Measurements from ENCODE around the gene TUBA4B. TPM values are rescaled to one million over a fixed set of nuclear protein-coding genes. Genes with fewer than 3 reads are reported as not detected.

TUBA4B gene
- total RNA-seq, result not detected

DNA sequence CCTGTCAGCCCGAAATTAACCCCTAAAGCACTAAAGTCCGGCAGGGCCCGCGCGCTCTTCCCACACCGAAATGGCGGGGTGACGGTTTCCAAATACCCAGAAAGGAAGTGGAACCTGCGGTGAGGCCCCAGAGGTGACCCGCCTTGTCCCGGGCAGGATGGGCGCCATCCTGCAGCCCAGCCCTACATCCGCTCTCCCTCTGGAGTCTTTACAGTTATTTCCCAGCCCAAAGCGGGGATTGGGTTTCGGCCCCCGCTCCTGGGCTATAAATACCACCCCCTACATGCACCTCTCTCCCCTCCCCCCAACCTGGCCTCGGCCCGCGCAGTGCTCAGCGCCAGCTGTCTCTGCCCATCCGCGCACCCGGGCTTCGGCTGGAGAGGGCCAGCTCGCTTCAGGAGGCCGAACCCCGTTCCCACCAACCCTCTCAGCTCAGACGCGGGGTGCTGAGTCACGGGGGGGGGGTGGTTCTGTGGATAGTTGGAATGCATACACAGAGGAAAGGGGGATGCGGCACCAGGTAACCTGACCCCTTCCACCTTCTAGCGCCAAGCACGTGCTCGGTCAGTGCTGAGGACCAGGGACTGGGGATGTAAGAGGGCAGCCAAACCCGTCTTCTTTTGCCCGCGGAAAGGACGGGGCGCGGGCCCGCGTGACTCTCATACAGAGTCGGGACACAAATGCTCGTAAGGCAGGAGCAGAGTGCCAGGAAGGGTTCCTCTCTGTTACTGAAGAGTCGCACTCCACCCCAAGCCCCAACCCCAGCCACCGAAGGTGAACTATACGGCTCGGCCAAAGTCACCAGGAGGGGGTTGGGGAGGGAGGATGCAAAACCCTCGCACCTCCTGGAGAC is at the start of gene TUBA4B:
Gene TUBA4B, plus strand, starts transcription at position 344 of the 853 bp plus-strand sequence. Its CDS starts 165 bp downstream, at position 509.
- Histone ChIP-seq H3K36me3 (peaks cover 0 to 32% of the 10 kb centered on the region in 2 donors), H3K4me3 (peak within 1 kb of the TSS; percentile 53 to 66), H3K9me3 (no peaks in the 10 kb centered on the region), H3K27me3 (peaks cover 6% of the 10 kb centered on the region), H3K4me1 (peaks cover 0 to 69% (median 26%) of the 10 kb centered on the region in 3 donors), H3K27ac (peak within 1 kb of the TSS; percentile 47 to 90 (median 88))
- TF ChIP-seq, protein P1, sequence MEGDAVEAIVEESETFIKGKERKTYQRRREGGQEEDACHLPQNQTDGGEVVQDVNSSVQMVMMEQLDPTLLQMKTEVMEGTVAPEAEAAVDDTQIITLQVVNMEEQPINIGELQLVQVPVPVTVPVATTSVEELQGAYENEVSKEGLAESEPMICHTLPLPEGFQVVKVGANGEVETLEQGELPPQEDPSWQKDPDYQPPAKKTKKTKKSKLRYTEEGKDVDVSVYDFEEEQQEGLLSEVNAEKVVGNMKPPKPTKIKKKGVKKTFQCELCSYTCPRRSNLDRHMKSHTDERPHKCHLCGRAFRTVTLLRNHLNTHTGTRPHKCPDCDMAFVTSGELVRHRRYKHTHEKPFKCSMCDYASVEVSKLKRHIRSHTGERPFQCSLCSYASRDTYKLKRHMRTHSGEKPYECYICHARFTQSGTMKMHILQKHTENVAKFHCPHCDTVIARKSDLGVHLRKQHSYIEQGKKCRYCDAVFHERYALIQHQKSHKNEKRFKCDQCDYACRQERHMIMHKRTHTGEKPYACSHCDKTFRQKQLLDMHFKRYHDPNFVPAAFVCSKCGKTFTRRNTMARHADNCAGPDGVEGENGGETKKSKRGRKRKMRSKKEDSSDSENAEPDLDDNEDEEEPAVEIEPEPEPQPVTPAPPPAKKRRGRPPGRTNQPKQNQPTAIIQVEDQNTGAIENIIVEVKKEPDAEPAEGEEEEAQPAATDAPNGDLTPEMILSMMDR (IDR thresholded peaks at IDR 0.05), result no peak
- TF ChIP-seq POLR2AphosphoS5 (IDR thresholded peaks at IDR 0.05), result no peak
- TF ChIP-seq EP300 (IDR thresholded peaks at IDR 0.05), result no peak
- no peak for TF ChIP-seq POLR2A (IDR thresholded peaks at IDR 0.05)
- WGBS, 2 donors (ENCODE audit: low coverage in 1 of 2), result 3 to 11% methylated on average over 7 to 17 of the region's 49 CpGs
- peak; percentile 20 for ATAC-seq

DNA sequence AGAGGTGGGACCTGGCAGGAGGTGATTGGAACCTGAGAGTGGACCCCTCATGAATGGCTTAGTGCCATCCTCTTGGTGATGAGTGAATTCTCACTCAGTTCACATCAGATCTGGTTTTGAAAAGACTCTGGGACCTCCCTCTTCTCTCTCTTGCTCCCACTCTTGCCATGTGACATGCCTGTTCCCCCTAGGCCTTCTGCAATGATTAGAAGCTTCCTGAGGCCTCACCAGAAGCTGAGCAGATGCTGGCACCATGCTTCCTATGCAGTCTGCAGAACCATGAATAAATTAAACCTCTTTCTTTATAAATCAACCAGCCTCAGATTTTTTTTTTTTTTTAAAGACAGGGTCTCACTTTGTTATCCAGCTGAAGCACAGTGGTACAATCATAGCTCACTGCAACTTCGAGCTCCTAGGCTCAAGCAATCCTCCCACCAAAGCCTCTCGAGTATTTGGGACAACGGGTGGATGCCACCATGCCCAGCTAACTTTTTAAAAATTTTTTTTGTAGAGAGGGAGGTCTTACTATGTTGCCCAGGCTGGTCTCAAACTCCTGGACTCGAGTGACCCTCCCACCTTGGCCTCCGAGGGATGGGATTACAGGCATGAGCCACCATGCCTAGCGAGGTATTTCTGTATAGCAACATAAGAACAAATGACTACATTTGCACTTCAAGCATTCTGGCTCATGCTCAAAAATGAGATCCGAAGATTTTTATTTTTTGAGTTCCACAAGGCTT is 48.4 kb upstream of the TUBA4B start:
- H3K9me3 ChIP-seq, result no peaks in the 10 kb centered on the region
- H3K27me3 ChIP-seq, result peaks cover 7% of the 10 kb centered on the region
- 81 to 88% methylated on average over 6 of the region's 7 CpGs for WGBS, 2 donors (ENCODE audit: low coverage in 1 of 2)
- no peak for ATAC-seq
- TF ChIP-seq EP300 (IDR thresholded peaks at IDR 0.05) (no peak), POLR2AphosphoS5 (IDR thresholded peaks at IDR 0.05) (no peak), POLR2A (IDR thresholded peaks at IDR 0.05) (no peak)
- TF ChIP-seq, protein P1 (IDR thresholded peaks at IDR 0.05), result no peak
- H3K36me3 ChIP-seq, result peaks cover 0 to 14% of the 10 kb centered on the region in 2 donors
- H3K4me1 ChIP-seq, result peaks cover 0 to 29% (median 9%) of the 10 kb centered on the region in 3 donors
- H3K27ac ChIP-seq, result no peak overlapping the region
- H3K4me3 ChIP-seq, result no peak overlapping the region

DNA sequence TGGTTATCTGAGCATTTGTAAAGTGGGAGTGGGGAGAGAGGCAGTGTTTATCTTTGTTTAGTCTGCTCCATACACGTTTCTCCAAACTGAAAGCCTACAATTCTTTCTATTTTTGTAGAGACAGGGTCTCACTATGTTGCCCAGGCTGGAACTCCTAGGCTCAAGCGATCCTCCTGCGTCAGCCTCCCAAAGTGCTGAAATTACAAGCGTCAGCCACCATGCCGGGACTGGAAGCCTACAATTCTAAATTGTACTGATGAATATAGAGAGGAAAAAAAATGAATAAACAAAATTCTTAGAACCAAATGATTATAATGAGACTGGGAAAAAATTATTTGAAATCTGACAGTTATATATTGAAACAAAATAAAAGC is 47.9 kb upstream of the TUBA4B start:
- no peak overlapping the region for H3K27ac ChIP-seq
- peaks cover 4% of the 10 kb centered on the region for H3K27me3 ChIP-seq
- H3K4me3 ChIP-seq, result no peak overlapping the region
- H3K9me3 ChIP-seq, result no peaks in the 10 kb centered on the region
- WGBS, 2 donors (ENCODE audit: low coverage in 1 of 2), result 68 to 72% methylated on average over 3 to 4 of the region's 5 CpGs
- no peak for ATAC-seq
- H3K36me3 ChIP-seq, result peaks cover 0 to 19% of the 10 kb centered on the region in 2 donors
- TF ChIP-seq POLR2AphosphoS5 (IDR thresholded peaks at IDR 0.05) (no peak), EP300 (IDR thresholded peaks at IDR 0.05) (no peak), POLR2A (IDR thresholded peaks at IDR 0.05) (no peak)
- TF ChIP-seq, protein P1 (IDR thresholded peaks at IDR 0.05), result no peak
- peaks cover 0 to 29% (median 9%) of the 10 kb centered on the region in 3 donors for H3K4me1 ChIP-seq

DNA sequence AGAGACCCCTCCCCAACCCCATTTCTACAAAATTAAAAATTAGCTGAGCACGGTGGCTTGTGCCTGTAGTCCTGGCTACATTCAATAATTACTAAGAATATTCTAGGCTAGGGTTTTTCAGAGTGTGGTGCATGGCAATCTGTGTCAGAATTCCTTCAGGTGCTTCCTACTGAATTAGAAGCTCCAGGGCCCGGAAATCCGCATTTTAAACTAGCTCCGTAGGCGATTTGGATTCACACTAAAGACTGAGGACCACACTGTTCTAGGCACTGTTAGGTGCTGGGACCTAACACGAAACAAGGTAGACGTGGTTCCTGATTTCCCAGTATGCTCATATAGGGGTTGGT is 47.1 kb upstream of the TUBA4B start:
- Histone ChIP-seq H3K27ac (peak overlapping the region; percentile 73 to 99 (median 93)), H3K9me3 (no peaks in the 10 kb centered on the region), H3K27me3 (no peaks in the 10 kb centered on the region), H3K4me3 (peak overlapping the region; percentile 59 to 68), H3K36me3 (peaks cover 0 to 27% of the 10 kb centered on the region in 2 donors), H3K4me1 (peaks cover 0 to 29% (median 9%) of the 10 kb centered on the region in 3 donors)
- TF ChIP-seq EP300 (IDR thresholded peaks at IDR 0.05) (no peak), POLR2A (IDR thresholded peaks at IDR 0.05) (no peak), POLR2AphosphoS5 (IDR thresholded peaks at IDR 0.05) (no peak)
- TF ChIP-seq, protein P1 (IDR thresholded peaks at IDR 0.05), result no peak
- 10 to 12% methylated on average over 4 to 7 of the region's 7 CpGs for WGBS, 2 donors (ENCODE audit: low coverage in 1 of 2)
- no peak for ATAC-seq
